Measurements from ENCODE around the gene ST8SIA4.

DNA sequence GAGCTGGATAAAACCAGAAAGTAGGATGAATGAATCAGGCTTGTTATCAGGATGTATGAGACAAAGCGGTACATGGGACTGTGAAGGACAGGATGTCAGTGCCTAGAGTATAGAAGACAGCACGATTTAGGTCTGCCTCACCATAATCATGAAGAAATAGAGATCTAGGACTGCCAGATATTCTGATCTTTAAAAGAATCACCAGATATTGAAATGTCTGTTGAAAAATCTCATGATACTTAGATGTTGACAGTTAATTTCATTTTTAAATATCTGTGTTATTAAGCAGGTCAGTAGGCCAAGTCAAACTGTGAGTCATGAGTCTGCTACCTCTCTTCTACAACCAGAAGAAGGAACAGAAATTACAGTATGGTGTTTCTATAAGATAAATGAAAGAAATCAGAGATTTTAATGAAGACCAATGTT is 65.0 kb downstream of the ST8SIA4 start:
- TF ChIP-seq, protein P1, sequence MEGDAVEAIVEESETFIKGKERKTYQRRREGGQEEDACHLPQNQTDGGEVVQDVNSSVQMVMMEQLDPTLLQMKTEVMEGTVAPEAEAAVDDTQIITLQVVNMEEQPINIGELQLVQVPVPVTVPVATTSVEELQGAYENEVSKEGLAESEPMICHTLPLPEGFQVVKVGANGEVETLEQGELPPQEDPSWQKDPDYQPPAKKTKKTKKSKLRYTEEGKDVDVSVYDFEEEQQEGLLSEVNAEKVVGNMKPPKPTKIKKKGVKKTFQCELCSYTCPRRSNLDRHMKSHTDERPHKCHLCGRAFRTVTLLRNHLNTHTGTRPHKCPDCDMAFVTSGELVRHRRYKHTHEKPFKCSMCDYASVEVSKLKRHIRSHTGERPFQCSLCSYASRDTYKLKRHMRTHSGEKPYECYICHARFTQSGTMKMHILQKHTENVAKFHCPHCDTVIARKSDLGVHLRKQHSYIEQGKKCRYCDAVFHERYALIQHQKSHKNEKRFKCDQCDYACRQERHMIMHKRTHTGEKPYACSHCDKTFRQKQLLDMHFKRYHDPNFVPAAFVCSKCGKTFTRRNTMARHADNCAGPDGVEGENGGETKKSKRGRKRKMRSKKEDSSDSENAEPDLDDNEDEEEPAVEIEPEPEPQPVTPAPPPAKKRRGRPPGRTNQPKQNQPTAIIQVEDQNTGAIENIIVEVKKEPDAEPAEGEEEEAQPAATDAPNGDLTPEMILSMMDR (IDR thresholded peaks at IDR 0.05): no peak
- no peak for TF ChIP-seq POLR2A (IDR thresholded peaks at IDR 0.05)

Measured in heart left ventricle (tissue), 13 donors.